GM10266 (cell line): Measurements from ENCODE around the gene PAXIP1.

Source experiments
- DNase-seq: peaks from one replicate; pipeline ENCODE4 v3.0.0; 2012; ENCODE audit errors: extremely low spot score
- TF ChIP-seq, protein P1 (sequence below): IDR thresholded peaks from 2 replicates; pipeline ENCODE4 v1.5.1; 2012; ENCODE audit warnings: mild to moderate bottlenecking, low read depth; ENCODE audit not compliant: control insufficient read depth, insufficient read depth; ENCODE audit errors: missing control alignments

The PAXIP1 gene

DNA sequence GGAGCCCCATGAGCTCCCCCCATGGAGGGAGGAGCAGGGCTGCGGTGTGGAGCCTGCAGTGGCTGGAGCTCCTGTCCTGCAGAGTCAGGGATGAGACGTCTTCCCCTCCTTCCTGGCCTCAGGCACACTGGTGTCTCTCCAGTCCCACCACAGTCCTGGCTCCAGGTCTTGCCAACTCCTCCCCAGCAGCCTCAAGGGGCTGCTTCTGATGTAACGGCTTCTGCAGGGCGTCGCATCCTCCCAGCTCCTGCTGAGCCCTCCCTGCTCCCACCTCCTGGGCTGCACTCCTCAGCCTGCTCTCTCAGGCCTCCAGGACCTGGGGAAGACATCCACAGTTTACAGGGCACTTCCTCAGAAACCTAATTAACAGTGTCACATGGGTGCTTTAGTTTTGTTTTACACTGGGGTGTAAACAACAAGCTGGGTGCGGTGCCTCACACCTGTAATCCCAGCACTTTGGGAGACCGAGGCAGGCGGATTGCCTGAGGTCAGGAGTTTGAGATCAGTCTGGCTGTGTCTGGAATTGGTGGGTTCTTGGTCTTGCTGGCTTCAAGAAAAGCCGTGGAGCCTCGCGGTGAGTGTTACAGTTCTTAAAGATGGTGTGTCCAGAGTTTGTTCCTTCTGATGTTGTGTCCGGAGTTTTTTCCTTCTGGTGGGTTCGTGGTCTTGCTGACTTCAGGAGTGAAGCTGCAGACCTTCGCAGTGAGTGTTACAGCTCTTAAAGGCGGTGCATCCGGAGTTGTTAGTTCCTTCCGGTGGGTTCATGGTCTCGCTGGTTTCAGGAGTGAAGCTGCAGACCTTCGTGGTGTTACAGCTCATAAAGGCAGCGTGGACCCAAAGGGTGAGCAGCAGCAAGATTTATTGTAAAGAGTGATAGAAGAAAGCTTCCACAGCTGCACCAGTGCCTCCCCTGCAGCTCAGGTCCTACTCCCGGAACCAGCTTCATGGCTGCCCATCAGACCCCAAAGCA, 95.0 kb downstream of the PAXIP1 start:
- no peak for DNase-seq
- TF ChIP-seq, protein P1, sequence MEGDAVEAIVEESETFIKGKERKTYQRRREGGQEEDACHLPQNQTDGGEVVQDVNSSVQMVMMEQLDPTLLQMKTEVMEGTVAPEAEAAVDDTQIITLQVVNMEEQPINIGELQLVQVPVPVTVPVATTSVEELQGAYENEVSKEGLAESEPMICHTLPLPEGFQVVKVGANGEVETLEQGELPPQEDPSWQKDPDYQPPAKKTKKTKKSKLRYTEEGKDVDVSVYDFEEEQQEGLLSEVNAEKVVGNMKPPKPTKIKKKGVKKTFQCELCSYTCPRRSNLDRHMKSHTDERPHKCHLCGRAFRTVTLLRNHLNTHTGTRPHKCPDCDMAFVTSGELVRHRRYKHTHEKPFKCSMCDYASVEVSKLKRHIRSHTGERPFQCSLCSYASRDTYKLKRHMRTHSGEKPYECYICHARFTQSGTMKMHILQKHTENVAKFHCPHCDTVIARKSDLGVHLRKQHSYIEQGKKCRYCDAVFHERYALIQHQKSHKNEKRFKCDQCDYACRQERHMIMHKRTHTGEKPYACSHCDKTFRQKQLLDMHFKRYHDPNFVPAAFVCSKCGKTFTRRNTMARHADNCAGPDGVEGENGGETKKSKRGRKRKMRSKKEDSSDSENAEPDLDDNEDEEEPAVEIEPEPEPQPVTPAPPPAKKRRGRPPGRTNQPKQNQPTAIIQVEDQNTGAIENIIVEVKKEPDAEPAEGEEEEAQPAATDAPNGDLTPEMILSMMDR: no peak

DNA sequence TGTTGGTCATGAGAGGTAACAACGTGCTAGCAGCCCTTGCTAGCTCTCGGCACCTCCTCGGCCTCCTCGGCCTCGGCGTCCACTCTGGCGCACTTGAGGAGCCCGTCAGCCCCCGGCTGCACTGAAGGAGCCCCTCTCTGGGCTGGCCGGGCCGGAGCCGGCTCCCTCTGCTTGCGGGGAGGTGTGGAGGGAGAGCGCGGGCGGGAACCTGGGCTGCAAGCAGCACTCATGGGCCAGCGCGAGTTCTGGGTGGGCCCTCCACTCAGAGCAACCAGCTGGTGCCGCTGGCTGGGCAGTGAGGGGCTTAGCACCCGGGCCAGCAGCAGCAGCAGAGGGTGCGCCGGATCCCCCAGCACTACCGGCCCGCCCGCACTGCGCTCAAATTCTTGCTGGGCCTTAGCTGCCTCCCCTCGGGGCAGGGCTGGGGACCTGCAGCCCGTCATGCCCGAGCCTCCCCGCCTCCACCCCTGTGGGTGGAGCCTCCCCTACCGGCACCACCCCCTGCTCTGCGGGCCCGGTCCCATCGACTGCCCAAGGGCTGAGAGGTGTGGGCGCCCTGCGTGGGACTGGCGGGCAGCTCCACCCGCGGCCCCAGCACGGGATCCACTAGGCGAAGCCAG, 96.1 kb downstream of the PAXIP1 start:
- DNase-seq: no peak
- TF ChIP-seq, protein P1: no peak

DNA sequence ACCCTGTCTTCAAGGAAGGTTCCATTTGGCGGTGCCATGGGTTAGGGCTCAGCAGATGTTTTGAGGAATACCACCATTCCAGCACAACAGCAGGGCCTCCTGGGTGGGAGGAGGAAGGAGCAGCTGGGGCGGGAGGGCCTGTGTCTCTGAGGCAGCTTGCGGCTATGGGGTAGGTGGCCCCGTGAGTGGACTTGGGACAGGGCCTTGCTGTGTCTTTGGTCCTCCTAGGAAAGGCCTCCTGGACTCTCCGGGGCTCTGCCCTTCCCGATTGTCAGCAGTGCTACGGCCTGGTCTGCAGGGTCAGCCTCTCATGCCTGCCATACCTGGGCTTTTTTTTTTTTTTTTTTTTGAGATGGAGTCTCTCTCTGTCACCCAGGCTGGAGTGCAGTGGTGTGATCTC, 96.7 kb downstream of the PAXIP1 start:
- TF ChIP-seq, protein P1: no peak
- no peak for DNase-seq

DNA sequence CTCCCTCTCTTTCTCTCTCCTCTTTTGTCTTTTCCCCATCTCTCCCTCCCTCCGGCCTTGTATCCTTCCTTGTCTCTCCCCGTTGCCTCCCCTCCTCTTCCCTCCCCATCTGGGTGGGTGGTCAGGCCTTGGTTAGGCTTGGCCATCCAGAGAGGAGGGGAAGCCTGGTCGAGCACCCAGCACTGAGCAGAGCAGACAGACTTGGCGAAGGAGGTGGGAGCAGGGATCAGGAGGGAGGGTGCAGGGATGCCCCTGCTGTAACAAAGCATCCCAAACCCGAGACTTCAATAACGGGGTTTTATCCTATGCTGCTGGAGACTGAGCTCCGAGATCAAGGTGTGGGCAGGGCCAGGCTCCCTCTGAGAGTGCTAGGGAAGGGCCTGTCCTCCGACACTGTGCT, 97.3 kb downstream of the PAXIP1 start:
- DNase-seq: no peak
- TF ChIP-seq, protein P1: no peak

DNA sequence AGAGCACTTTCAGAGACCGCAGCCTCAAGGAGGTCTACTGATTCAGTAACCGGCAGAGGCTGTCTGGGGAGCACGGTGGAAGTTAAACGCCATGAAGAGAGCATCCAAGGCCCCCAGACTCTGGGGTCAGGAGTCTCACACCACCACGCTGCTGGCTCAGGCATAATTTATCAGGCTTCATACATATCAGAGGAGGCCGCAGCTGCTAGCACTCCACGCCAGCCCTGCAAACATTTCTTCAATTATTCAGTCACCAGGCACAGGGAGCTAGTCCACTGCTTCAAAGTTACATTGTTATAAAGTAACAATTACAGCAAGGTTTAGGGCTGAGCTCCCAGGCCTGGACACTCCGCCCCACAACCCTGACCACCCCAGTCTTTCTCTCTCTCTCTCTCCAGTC, 97.8 kb downstream of the PAXIP1 start:
- no peak for DNase-seq
- TF ChIP-seq, protein P1: no peak

DNA sequence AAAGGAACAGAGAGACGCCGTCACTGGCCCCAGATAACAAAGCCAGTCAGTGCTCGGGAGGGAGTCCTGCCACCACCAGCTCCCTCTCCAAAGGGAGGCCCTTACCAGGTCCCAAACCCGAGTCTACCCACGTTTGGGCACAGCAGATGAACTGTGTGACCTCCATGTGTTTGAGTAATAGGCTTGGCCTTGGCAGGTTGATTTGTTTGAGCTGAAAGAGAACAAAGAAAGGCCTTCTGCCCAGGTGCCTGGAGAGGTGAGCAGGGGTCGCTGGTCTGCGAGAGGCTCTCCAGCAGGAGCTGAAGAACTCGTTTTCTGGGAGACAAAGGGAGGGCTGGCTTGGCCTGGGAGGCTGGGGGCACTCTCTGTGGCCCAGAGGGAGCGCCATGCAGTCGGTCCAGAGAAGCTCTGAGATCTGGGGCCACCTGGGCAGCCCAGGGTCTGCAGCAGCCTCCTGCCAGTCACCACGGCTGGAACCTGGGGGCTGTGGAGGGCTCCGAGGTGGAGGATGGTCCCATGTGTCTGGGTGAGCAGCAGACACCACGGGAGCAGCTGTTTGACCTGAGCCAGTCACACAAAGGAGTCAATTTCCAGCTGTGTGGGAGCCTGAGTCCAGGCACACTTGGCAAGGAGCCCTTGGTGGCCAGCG, 99.7 kb downstream of the PAXIP1 start:
- no peak for DNase-seq
- TF ChIP-seq, protein P1: no peak
